ENCODE measurements around the gene CD82. TPM values are rescaled to one million over a fixed set of nuclear protein-coding genes. Genes with fewer than 3 reads are reported as not detected.
"Not testable (repeated sequence)": the region's sequence is repeated elsewhere in the genome, so short reads cannot be mapped to it uniquely, and the experiment has no call there.

The CD82 gene
- total RNA-seq, 1 donor = 38.4 TPM

DNA sequence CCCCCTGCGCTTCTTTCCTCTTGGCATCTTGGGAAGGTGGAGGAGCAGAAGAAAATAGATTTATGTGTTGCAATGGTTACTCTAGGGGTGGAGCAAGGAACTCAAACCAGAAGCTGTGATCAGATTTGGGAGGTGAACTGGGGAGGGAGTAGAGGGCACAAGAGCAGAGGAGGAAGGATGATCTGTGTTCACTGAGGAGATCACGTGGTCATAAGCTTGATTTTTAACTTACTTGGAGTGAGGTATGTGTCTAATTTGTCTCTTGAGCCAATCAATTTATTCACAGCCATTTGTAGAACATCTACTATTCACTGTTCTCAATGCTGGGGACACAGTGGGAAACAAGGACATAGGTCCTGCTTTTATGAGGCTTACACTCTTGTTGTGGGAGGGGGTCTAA lies 24.8 kb upstream of the CD82 start:
- no peak for TF ChIP-seq CTCF (IDR thresholded peaks at IDR 0.05; ENCODE audit: insufficient read depth, low read depth, low read length)
- DNase-seq (ENCODE audit: low read depth) = no peak
- no peak overlapping the region for H3K4me3 ChIP-seq (ENCODE audit: low read depth, low read length)

DNA sequence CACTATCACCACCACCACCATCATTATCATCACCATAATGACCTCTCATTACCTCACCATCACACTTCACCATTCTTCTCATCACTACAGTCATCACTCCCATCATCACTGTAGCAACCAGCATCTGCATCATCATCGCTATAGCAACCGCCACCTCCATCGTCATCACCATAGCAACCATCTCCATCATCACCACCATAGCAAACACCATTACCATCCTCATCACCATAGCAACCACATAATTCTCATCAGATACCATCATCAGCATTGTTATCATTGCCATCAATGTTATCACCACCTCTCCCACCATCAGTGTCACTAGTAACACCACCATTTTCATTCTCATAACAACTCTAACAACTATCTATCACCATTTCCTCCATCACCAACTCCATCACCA lies 23.1 kb upstream of the CD82 start:
- no peak for DNase-seq (ENCODE audit: low read depth)
- H3K4me3 ChIP-seq (ENCODE audit: low read depth, low read length) = no peak overlapping the region
- no peak for TF ChIP-seq CTCF (IDR thresholded peaks at IDR 0.05; ENCODE audit: insufficient read depth, low read depth, low read length)

- DNase-seq (ENCODE audit: low read depth); H3K4me3 ChIP-seq (ENCODE audit: low read depth, low read length): not testable (repeated sequence)
Measured at GRCh38 chr11:44546984-44547383, 18.5 kb upstream of the CD82 start.

DNA sequence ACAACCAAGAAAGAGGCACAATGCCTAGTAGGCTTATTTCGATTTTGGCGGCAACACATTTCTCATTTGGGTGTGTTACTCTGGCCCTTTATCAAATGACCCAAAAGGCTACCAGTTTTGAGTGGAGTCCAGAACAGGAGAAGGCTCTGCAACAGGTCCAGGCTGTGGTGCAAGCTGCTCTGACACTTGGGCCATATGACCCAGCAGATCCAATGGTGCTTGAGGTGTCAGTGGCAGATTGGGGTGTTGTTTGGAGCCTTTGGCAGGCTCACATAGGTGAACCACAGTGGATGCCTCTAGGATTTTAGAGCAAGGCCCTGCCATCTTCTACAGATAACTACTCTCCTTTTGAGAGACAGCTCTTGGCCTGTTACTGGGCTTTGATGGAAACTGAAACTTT lies 17.9 kb upstream of the CD82 start:
- H3K4me3 ChIP-seq (ENCODE audit: low read depth, low read length); DNase-seq (ENCODE audit: low read depth): not testable (repeated sequence)

DNA sequence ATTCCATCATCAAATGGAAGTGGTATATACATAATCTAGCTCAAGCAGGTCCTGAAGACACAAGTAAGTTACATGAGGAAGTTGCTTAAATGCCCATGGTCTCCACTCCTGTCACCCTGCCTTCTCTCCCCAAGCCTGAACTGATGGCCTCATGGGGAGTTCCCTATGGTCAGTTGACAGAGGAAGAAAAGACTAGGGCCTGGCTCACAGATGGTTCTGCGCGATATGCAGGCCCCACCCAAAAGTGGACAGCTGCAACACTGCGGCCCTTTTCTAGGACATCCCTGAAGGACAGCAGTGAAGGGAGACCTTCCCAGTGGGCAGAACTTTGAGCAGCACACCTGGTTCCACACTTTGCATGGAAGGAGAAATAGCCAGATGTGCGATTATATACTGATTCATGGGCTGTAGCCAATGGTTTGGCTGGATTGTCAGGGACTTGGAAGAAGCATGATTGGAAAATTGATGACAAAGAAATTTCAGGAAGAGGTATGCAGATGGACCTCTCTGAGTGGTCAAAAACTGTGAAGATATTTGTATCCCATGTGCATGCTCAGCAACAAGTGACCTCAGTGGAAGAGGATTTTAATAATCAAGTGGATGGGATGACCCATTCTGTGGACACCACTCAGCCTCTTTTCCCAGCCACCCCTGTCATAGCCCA lies 17.3 kb upstream of the CD82 start:
- no peak overlapping the region for H3K4me3 ChIP-seq (ENCODE audit: low read depth, low read length)
- no peak for DNase-seq (ENCODE audit: low read depth)
- no peak for TF ChIP-seq CTCF (IDR thresholded peaks at IDR 0.05; ENCODE audit: insufficient read depth, low read depth, low read length)

DNA sequence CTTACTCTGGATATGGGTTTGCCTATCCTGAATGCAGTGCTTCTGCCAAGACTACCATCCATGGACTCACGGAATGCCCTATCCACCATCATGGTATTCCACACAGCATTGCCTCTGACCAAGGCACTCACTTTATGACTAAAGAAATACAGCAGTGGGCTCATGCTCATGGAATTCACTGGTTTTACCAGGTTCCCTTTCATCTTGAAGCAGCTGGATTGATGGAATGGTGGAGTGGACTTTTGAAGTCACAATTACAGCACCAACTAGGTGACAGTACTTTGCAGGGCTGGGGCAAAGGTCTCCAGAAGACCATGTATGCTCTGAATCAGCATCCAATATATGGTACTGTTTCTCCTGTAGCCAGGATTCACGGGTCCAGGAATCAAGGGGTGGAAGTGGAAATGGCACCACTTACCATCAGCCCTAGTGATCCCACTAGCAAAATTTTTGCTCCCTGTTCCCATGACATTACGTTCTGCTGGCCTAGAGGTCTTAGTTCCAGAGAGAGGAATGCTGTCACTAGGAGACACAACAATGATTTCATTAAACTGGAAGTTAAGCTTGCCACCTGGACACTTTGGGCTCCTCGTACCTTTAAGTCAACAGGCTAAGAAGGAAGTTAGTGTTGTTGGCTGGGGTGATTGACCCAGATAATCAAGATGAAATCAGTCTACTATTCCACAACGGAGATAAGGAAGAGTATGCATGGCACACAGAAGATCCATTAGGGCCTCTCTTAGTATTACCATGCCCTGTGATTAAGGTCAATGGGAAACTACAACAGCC lies 16.3 kb upstream of the CD82 start:
- not testable (repeated sequence) for DNase-seq (ENCODE audit: low read depth); H3K4me3 ChIP-seq (ENCODE audit: low read depth, low read length)

DNA sequence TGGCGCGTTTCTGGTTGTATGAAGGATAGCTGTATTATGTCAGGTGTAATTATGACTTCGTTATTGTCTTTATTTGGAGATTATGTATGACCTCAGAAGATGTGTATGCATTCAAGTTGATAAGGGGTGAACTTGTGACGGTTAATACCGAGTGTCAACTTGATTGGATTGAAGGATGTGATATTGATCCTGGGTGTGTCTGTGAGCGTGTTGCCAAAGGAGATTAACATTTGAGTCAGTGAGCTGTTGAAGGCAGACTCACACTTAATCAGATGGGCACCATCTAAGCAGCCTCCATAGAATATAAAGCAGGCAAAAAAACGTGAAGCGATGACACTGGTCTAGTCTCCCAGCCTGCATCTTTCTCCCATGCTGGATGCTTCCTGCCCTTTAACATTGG lies 15.3 kb upstream of the CD82 start:
- DNase-seq (ENCODE audit: low read depth) = no peak
- H3K4me3 ChIP-seq (ENCODE audit: low read depth, low read length) = no peak overlapping the region
- no peak for TF ChIP-seq CTCF (IDR thresholded peaks at IDR 0.05; ENCODE audit: insufficient read depth, low read depth, low read length)

DNA sequence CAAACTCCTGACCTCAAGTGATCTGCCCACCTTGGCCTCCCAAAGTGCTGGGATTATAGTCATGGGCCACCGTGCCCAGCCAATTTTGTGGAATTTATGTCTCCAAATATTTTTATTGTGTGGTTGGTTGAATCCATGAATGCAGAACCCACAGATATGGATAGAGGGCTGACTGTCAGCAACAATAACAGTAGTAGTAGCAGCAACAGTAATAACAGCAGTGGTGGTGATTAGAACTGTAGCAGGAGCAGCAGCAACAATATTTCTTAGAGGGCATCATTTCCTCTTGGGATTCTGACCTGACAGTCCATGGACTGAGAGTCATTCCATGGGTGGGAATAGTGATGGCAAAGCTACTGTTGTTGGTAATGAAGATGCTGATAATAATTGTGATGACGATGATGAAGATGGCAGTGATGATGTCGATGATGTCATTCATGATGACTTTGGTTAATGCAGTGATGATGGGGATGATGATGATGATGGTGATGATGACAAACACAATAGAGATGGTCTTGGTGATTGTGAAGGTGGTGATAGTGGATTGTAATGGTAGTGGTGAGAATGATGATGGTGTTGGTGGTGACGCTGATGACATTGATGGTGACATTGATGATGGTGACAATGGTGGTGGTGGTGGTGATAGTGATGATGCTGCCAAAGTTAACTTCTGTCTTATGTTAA lies 13.9 kb upstream of the CD82 start:
- no peak overlapping the region for H3K4me3 ChIP-seq (ENCODE audit: low read depth, low read length)
- no peak for TF ChIP-seq CTCF (IDR thresholded peaks at IDR 0.05; ENCODE audit: insufficient read depth, low read depth, low read length)
- no peak for DNase-seq (ENCODE audit: low read depth)

Measured in fibroblast of villous mesenchyme (primary cell).